ENCODE results near the gene CASK.
A peak's percentile ranks its signal among the peaks of the same experiment; 100 is the strongest.
"Not testable (repeated sequence)": the region's sequence is repeated elsewhere in the genome, so short reads cannot be mapped to it uniquely, and the experiment has no call there.

The CASK gene

GRCh38 chrX:41695426-41695825 is 227.9 kb downstream of the CASK start:
- H3K4me3 ChIP-seq (ENCODE audit: low read depth, low read length): no peak overlapping the region
- H3K36me3 ChIP-seq (ENCODE audit: insufficient read depth, low read length): no peaks in the 10 kb centered on the region
- no peaks in the 10 kb centered on the region for H3K79me2 ChIP-seq (ENCODE audit: control insufficient read depth, insufficient read depth, low read length, unreplicated experiment)
- no peak overlapping the region for H2AFZ ChIP-seq (ENCODE audit: low read length, unreplicated experiment)
- H3K4me1 ChIP-seq (ENCODE audit: control insufficient read depth, insufficient read depth, low read length, unreplicated experiment): no peaks in the 10 kb centered on the region
- H3K27me3 ChIP-seq (ENCODE audit: insufficient read depth, low read length): no peaks in the 10 kb centered on the region
- H3K27ac ChIP-seq (ENCODE audit: low read depth, low read length): no peak overlapping the region

GRCh38 chrX:41693024-41693423 is 230.3 kb downstream of the CASK start:
- no peaks in the 10 kb centered on the region for H3K79me2 ChIP-seq (ENCODE audit: control insufficient read depth, insufficient read depth, low read length, unreplicated experiment)
- H3K36me3 ChIP-seq (ENCODE audit: insufficient read depth, low read length): no peaks in the 10 kb centered on the region
- no peaks in the 10 kb centered on the region for H3K27me3 ChIP-seq (ENCODE audit: insufficient read depth, low read length)
- H2AFZ ChIP-seq (ENCODE audit: low read length, unreplicated experiment): no peak overlapping the region
- no peak overlapping the region for H3K4me3 ChIP-seq (ENCODE audit: low read depth, low read length)
- H3K27ac ChIP-seq (ENCODE audit: low read depth, low read length): no peak overlapping the region
- H3K4me1 ChIP-seq (ENCODE audit: control insufficient read depth, insufficient read depth, low read length, unreplicated experiment): no peaks in the 10 kb centered on the region

GRCh38 chrX:41692162-41692749 is 231.1 kb downstream of the CASK start:
- Histone ChIP-seq H3K4me3 (ENCODE audit: low read depth, low read length) (no peak overlapping the region), H2AFZ (ENCODE audit: low read length, unreplicated experiment) (no peak overlapping the region), H3K36me3 (ENCODE audit: insufficient read depth, low read length) (no peaks in the 10 kb centered on the region), H3K79me2 (ENCODE audit: control insufficient read depth, insufficient read depth, low read length, unreplicated experiment) (no peaks in the 10 kb centered on the region), H3K27ac (ENCODE audit: low read depth, low read length) (0 out of 2 replicates have a peak overlapping the region, but pooled peaks have one; percentile 26), H3K27me3 (ENCODE audit: insufficient read depth, low read length) (no peaks in the 10 kb centered on the region), H3K4me1 (ENCODE audit: control insufficient read depth, insufficient read depth, low read length, unreplicated experiment) (no peaks in the 10 kb centered on the region)

GRCh38 chrX:41689711-41690110 is 233.6 kb downstream of the CASK start:
- no peaks in the 10 kb centered on the region for H3K36me3 ChIP-seq (ENCODE audit: insufficient read depth, low read length)
- H3K4me1 ChIP-seq (ENCODE audit: control insufficient read depth, insufficient read depth, low read length, unreplicated experiment): no peaks in the 10 kb centered on the region
- no peak overlapping the region for H3K27ac ChIP-seq (ENCODE audit: low read depth, low read length)
- no peak overlapping the region for H3K4me3 ChIP-seq (ENCODE audit: low read depth, low read length)
- H3K27me3 ChIP-seq (ENCODE audit: insufficient read depth, low read length): no peaks in the 10 kb centered on the region
- H2AFZ ChIP-seq (ENCODE audit: low read length, unreplicated experiment): no peak overlapping the region
- H3K79me2 ChIP-seq (ENCODE audit: control insufficient read depth, insufficient read depth, low read length, unreplicated experiment): no peaks in the 10 kb centered on the region

GRCh38 chrX:41688835-41689234 is 234.5 kb downstream of the CASK start, which contains the start of gene GPR34:
Gene GPR34, plus strand, starts transcription at chrX:41688973. Its CDS starts 6,661 bp downstream, at chrX:41695634.
- no peak within 1 kb of the TSS for H2AFZ ChIP-seq (ENCODE audit: low read length, unreplicated experiment)
- H3K27me3 ChIP-seq (ENCODE audit: insufficient read depth, low read length): no peaks in the 10 kb centered on the region
- H3K4me3 ChIP-seq (ENCODE audit: low read depth, low read length): no peak within 1 kb of the TSS
- no peaks in the 10 kb centered on the region for H3K36me3 ChIP-seq (ENCODE audit: insufficient read depth, low read length)
- no peak within 1 kb of the TSS for H3K27ac ChIP-seq (ENCODE audit: low read depth, low read length)
- H3K4me1 ChIP-seq (ENCODE audit: control insufficient read depth, insufficient read depth, low read length, unreplicated experiment): no peaks in the 10 kb centered on the region
- H3K79me2 ChIP-seq (ENCODE audit: control insufficient read depth, insufficient read depth, low read length, unreplicated experiment): no peaks in the 10 kb centered on the region

GRCh38 chrX:41688156-41688555 is 235.2 kb downstream of the CASK start:
- no peaks in the 10 kb centered on the region for H3K79me2 ChIP-seq (ENCODE audit: control insufficient read depth, insufficient read depth, low read length, unreplicated experiment)
- no peaks in the 10 kb centered on the region for H3K36me3 ChIP-seq (ENCODE audit: insufficient read depth, low read length)
- H3K27ac ChIP-seq (ENCODE audit: low read depth, low read length): no peak overlapping the region
- no peaks in the 10 kb centered on the region for H3K4me1 ChIP-seq (ENCODE audit: control insufficient read depth, insufficient read depth, low read length, unreplicated experiment)
- no peaks in the 10 kb centered on the region for H3K27me3 ChIP-seq (ENCODE audit: insufficient read depth, low read length)
- no peak overlapping the region for H2AFZ ChIP-seq (ENCODE audit: low read length, unreplicated experiment)
- no peak overlapping the region for H3K4me3 ChIP-seq (ENCODE audit: low read depth, low read length)

GRCh38 chrX:41686788-41687187 is 236.6 kb downstream of the CASK start:
- Histone ChIP-seq H3K27ac (ENCODE audit: low read depth, low read length) (no peak overlapping the region), H3K4me3 (ENCODE audit: low read depth, low read length) (no peak overlapping the region), H3K27me3 (ENCODE audit: insufficient read depth, low read length) (no peaks in the 10 kb centered on the region), H2AFZ (ENCODE audit: low read length, unreplicated experiment) (no peak overlapping the region), H3K79me2 (ENCODE audit: control insufficient read depth, insufficient read depth, low read length, unreplicated experiment) (no peaks in the 10 kb centered on the region), H3K36me3 (ENCODE audit: insufficient read depth, low read length) (no peaks in the 10 kb centered on the region), H3K4me1 (ENCODE audit: control insufficient read depth, insufficient read depth, low read length, unreplicated experiment) (no peaks in the 10 kb centered on the region)

- Histone ChIP-seq H3K79me2 (ENCODE audit: control insufficient read depth, insufficient read depth, low read length, unreplicated experiment) (no peaks in the 10 kb centered on the region), H3K36me3 (ENCODE audit: insufficient read depth, low read length) (no peaks in the 10 kb centered on the region), H2AFZ (ENCODE audit: low read length, unreplicated experiment) (no peak overlapping the region), H3K27ac (ENCODE audit: low read depth, low read length) (no peak overlapping the region), H3K4me1 (ENCODE audit: control insufficient read depth, insufficient read depth, low read length, unreplicated experiment) (no peaks in the 10 kb centered on the region), H3K4me3 (ENCODE audit: low read depth, low read length) (no peak overlapping the region), H3K27me3 (ENCODE audit: insufficient read depth, low read length) (no peaks in the 10 kb centered on the region)
Observed at GRCh38 chrX:41684940-41685339, 238.4 kb downstream of the CASK start.

- Histone ChIP-seq H3K4me1 (ENCODE audit: control insufficient read depth, insufficient read depth, low read length, unreplicated experiment) (no peaks in the 10 kb centered on the region), H3K27ac (ENCODE audit: low read depth, low read length) (no peak overlapping the region), H3K27me3 (ENCODE audit: insufficient read depth, low read length) (no peaks in the 10 kb centered on the region), H2AFZ (ENCODE audit: low read length, unreplicated experiment) (no peak overlapping the region), H3K36me3 (ENCODE audit: insufficient read depth, low read length) (no peaks in the 10 kb centered on the region), H3K79me2 (ENCODE audit: control insufficient read depth, insufficient read depth, low read length, unreplicated experiment) (no peaks in the 10 kb centered on the region), H3K4me3 (ENCODE audit: low read depth, low read length) (no peak overlapping the region)
Observed at GRCh38 chrX:41684138-41684537, 239.2 kb downstream of the CASK start.

GRCh38 chrX:41677183-41678060 is 245.9 kb downstream of the CASK start:
- Histone ChIP-seq H2AFZ (ENCODE audit: low read length, unreplicated experiment) (peak overlapping the region; percentile 50), H3K36me3 (ENCODE audit: insufficient read depth, low read length) (no peaks in the 10 kb centered on the region), H3K27me3 (ENCODE audit: insufficient read depth, low read length) (no peaks in the 10 kb centered on the region), H3K79me2 (ENCODE audit: control insufficient read depth, insufficient read depth, low read length, unreplicated experiment) (no peaks in the 10 kb centered on the region), H3K4me3 (ENCODE audit: low read depth, low read length) (no peak overlapping the region), H3K27ac (ENCODE audit: low read depth, low read length) (peak overlapping the region; percentile 39; the same call in 1 of the 2 replicates), H3K4me1 (ENCODE audit: control insufficient read depth, insufficient read depth, low read length, unreplicated experiment) (peaks cover 6% of the 10 kb centered on the region)

GRCh38 chrX:41676361-41676760 is 247.0 kb downstream of the CASK start:
- not testable (repeated sequence) for H3K4me1 ChIP-seq (ENCODE audit: control insufficient read depth, insufficient read depth, low read length, unreplicated experiment); H3K36me3 ChIP-seq (ENCODE audit: insufficient read depth, low read length); H3K27me3 ChIP-seq (ENCODE audit: insufficient read depth, low read length); H3K4me3 ChIP-seq (ENCODE audit: low read depth, low read length); H3K79me2 ChIP-seq (ENCODE audit: control insufficient read depth, insufficient read depth, low read length, unreplicated experiment); H2AFZ ChIP-seq (ENCODE audit: low read length, unreplicated experiment); H3K27ac ChIP-seq (ENCODE audit: low read depth, low read length)

Measured in ACC112 (cell line).